PFSK-1 (cell line): ENCODE data around the gene TGM2.
A peak's percentile ranks its signal among the peaks of the same experiment; 100 is the strongest.

Experiments used
- FOXP2 ChIP-seq: optimal IDR thresholded peaks from 2 replicates; pipeline ENCODE3; 2011; ENCODE audit warnings: borderline replicate concordance, control low read depth, inconsistent platforms; ENCODE audit not compliant: insufficient read depth; ENCODE audit errors: extremely low read length, extremely low read depth
- POLR2AphosphoS5 ChIP-seq: IDR thresholded peaks from 2 replicates; pipeline ENCODE4 v1.6.1; 2012; ENCODE audit warnings: low read depth, mild to moderate bottlenecking, control low read depth, low read length, moderate library complexity
- SIN3A ChIP-seq: IDR thresholded peaks from 2 replicates; pipeline ENCODE4 v1.6.1; 2012; ENCODE audit warnings: mild to moderate bottlenecking, low read length, moderate library complexity, borderline replicate concordance; ENCODE audit not compliant: insufficient read depth
- TAF1 ChIP-seq: IDR thresholded peaks from 2 replicates; pipeline ENCODE4 v1.6.1; 2012; ENCODE audit warnings: low read length, control low read depth, borderline replicate concordance; ENCODE audit not compliant: insufficient read depth
- TF ChIP-seq, protein P1 (sequence below), 2 experiments: IDR thresholded peaks; 2 replicates each; pipeline versions ENCODE4 v1.6.1 to v1.8.0; 2011 to 2012; ENCODE audit warnings: low read depth in 2 of 2, low read length in 2 of 2, control low read depth in 1 of 2, inconsistent platforms in 1 of 2, mild to moderate bottlenecking in 1 of 2, moderate library complexity in 1 of 2; ENCODE audit not compliant: insufficient read depth in 1 of 2

The TGM2 gene

DNA sequence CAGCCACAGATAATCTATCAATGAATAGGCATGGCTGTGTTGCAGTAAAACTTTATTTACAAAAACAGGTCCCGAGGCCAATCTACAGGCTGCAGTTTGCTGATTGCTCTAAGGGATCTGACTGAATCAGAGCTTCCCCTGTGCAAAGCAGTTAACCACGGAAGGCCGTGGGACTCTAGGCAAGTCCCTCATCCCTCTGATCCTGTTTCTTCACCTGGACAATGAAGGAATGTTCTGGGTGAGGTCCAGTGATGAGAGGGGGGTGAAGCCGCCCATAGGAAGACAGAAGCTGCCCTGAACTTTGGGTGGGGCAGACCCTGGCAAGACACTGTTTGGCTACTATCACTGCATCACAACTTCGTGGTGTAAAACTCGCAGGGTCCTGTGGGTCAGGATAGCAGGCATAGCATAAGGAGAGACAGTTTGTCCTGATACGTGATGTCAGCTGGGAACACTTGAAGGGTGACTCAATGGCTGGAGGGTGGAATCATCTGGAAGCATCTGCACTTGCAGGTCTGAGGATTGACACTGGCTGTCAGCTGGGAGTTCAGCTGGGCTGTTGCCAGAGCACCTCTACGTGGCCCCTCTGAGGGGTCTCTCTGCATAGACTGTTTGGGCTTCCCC lies 33.3 kb upstream of the TGM2 start:
- no peak for TF ChIP-seq POLR2AphosphoS5
- no peak for TF ChIP-seq SIN3A
- TF ChIP-seq, protein P1, sequence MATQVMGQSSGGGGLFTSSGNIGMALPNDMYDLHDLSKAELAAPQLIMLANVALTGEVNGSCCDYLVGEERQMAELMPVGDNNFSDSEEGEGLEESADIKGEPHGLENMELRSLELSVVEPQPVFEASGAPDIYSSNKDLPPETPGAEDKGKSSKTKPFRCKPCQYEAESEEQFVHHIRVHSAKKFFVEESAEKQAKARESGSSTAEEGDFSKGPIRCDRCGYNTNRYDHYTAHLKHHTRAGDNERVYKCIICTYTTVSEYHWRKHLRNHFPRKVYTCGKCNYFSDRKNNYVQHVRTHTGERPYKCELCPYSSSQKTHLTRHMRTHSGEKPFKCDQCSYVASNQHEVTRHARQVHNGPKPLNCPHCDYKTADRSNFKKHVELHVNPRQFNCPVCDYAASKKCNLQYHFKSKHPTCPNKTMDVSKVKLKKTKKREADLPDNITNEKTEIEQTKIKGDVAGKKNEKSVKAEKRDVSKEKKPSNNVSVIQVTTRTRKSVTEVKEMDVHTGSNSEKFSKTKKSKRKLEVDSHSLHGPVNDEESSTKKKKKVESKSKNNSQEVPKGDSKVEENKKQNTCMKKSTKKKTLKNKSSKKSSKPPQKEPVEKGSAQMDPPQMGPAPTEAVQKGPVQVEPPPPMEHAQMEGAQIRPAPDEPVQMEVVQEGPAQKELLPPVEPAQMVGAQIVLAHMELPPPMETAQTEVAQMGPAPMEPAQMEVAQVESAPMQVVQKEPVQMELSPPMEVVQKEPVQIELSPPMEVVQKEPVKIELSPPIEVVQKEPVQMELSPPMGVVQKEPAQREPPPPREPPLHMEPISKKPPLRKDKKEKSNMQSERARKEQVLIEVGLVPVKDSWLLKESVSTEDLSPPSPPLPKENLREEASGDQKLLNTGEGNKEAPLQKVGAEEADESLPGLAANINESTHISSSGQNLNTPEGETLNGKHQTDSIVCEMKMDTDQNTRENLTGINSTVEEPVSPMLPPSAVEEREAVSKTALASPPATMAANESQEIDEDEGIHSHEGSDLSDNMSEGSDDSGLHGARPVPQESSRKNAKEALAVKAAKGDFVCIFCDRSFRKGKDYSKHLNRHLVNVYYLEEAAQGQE (IDR thresholded peaks at IDR 0.05; ENCODE audit: insufficient read depth in 1 of 2, low read depth in 2 of 2, low read length in 2 of 2): no peak
- no peak for TF ChIP-seq TAF1

DNA sequence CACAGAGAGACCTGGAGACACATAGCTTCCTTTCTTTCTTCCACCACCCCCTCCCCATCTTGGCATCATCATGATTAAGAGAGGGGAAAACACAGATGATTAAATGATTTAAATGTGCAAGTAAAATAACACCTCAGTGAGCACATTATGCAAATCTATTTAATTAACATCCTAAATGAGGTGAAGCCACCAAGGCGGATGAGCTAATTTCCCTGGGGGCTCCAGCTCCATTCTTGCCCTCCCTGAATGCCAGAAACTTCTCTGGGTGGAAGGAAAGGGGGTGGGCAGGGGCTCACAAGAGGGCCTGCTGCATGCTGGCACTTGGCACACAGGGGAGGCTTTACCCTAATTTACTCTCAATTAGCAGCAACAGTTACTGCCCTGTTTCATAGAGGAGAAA lies 32.5 kb upstream of the TGM2 start:
- TF ChIP-seq, protein P1 (IDR thresholded peaks at IDR 0.05; ENCODE audit: insufficient read depth in 1 of 2, low read depth in 2 of 2, low read length in 2 of 2): no peak
- no peak for TF ChIP-seq SIN3A
- no peak for TF ChIP-seq FOXP2
- no peak for TF ChIP-seq TAF1

DNA sequence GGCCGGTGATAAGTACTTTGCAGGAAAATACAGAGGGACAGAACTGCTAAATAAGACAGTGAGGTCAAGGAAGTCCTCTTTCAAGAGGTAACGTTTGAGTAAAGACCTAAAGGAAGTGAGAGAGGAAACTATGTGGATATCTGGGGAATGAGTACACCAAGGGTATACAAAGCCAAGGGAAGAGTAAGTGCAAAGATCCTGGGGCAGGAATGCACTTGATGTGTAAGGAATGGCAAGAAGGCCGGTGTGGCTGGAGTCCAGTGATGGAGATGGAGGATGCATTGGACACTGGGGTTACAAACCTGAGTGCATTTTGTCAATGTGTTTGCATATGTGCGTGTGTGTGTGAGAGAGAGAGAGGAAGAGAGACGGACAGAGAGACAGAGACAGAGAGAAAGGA lies 32.1 kb upstream of the TGM2 start:
- TF ChIP-seq TAF1: no peak
- TF ChIP-seq POLR2AphosphoS5: no peak
- TF ChIP-seq, protein P1 (IDR thresholded peaks at IDR 0.05; ENCODE audit: insufficient read depth in 1 of 2, low read depth in 2 of 2, low read length in 2 of 2): no peak
- no peak for TF ChIP-seq FOXP2
- TF ChIP-seq SIN3A: no peak

DNA sequence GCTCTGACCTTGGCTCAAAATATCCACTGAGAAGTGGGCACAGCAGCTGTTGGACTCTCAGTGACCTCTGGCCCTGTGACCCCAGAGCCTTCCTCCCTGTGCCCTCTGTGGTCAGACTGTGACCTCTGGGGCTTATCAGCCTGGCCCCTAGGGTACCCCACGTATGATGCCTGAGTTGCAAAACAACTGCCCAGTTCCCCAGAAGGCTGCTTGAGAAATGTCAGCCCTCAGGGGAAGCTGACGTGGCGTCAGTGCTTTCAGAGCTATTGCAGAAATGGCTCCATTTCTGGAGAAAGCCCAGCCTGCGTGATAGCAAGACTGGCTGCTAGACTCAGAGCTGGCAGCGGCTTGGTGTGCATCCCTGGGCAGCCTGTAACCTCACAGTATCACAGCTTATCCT lies 31.5 kb upstream of the TGM2 start:
- TF ChIP-seq, protein P1 (IDR thresholded peaks at IDR 0.05; ENCODE audit: insufficient read depth in 1 of 2, low read depth in 2 of 2, low read length in 2 of 2): no peak
- TF ChIP-seq FOXP2: peak; percentile 43

DNA sequence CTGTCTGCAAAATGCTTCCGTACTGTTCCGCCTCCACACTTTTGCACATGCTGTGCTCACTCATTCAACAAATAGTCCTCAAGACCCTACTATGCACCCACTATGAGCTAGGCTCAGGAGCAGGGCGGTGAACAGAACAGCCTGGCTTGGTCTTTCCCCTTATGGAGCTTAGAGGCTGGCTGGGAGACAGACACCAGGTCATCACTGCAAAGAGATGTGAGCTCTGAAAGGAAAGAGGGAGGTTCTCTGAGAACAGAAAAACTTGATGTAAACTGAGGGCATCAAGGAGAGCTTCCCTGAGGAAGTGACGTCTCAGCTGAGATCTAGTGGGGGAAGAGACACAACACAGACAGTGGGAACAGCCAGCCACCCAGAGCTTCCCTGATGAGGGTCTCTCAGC lies 31.0 kb upstream of the TGM2 start:
- no peak for TF ChIP-seq FOXP2
- TF ChIP-seq TAF1: no peak
- TF ChIP-seq POLR2AphosphoS5: no peak

DNA sequence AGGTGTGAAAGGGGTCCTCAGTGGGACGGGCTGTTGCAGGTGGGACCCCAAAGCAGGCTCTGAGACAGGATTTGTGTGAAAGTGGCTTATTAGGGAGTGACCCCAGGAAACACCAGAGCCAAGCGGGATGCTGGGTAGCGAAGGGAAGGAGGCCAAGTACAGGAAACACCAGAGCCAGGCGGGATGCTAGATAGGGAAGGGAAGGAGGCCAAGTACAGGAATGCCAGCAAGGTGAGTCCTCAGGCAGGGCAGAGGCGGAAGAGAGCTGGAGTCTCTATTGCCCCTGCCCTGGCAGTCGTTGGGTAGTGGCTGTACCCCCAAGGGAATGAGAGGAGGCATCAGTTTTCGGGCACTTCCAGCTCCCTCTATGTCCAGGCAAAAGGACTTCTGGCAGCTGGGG lies 30.5 kb upstream of the TGM2 start:
- TF ChIP-seq POLR2AphosphoS5 (no peak), TAF1 (no peak), SIN3A (no peak), FOXP2 (no peak)
- TF ChIP-seq, protein P1 (IDR thresholded peaks at IDR 0.05; ENCODE audit: insufficient read depth in 1 of 2, low read depth in 2 of 2, low read length in 2 of 2): no peak
